Brain microvascular endothelial cell (primary cell): ENCODE results near the gene IDUA.
A peak's percentile ranks its signal among the peaks of the same experiment; 100 is the strongest.

ENCODE experiments used
- DNase-seq: peaks from one replicate; pipeline ENCODE4 v3.0.0-alpha.2; 2020
- H3K27ac ChIP-seq: fragments of 250-450 bp; sonication (Bioruptor Pico); 2 replicates; pipeline ENCODE4 v1.5.1; 2020; ENCODE audit warnings: mild to moderate bottlenecking, moderate library complexity
- H3K27me3 ChIP-seq: fragments of 250-450 bp; sonication (Bioruptor Pico); replicated peaks from 2 replicates; pipeline ENCODE4 v1.5.1; 2020; ENCODE audit warnings: mild to moderate bottlenecking
- H3K36me3 ChIP-seq: fragments of 250-450 bp; sonication (Bioruptor Pico); replicated peaks from 2 replicates; pipeline ENCODE4 v1.5.1; 2020; ENCODE audit warnings: mild to moderate bottlenecking
- H3K4me3 ChIP-seq: 2 replicates; pipeline ENCODE4 v1.5.1; 2011; ENCODE audit warnings: low read depth, mild to moderate bottlenecking, control low read depth, low read length, moderate library complexity
- in situ Hi-C: cut with HindIII; loops from 2 replicates; pipeline ENCODE4 v1.10.0; 2017; ENCODE audit warnings: low sequenced_read_pairs, low pct_ligation_motif_present
- TF ChIP-seq, protein P1 (sequence below): IDR thresholded peaks from 2 replicates; pipeline ENCODE4 v1.5.1; 2011; ENCODE audit warnings: low read depth, mild to moderate bottlenecking, moderate library complexity, low read length, control low read depth, inconsistent platforms; ENCODE audit errors: missing control alignments

IDUA gene

DNA sequence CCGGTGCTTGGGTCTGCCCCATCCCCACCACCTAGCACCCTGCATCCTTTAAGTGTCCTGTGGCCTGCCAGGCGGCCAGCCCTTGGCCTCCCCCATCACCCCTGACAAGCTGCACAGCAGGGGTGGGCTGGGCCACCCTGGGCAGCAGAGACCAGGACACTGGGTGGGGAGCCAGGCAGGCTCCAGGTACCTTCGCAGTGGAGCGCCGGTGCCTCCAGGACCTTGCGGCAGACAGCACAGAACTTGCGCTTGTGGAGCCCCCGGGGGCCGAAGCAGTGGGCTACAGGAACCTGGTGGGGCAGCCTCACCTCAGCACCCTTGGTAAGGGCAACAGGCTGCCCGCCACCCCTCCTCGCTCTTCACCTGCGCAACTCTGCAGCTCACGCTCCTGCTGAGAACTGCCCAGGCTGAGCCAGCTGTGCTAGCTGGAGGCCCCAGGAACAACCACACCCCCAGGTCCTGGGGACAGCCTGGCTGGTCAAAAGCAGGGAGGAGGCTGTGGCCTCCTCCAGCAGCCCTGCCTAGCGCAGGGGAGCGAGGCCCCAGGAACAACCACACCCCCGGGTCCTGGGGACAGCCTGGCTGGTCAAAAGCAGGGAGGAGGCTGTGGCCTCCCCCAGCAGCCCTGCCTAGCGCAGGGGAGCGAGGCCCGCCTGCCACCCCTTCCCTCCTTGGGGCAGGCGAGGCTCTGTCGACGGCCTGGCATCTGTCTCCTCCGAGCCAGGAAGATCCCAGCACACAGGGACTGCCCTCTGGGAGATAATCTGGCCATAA lies 18.0 kb upstream of the IDUA start:
- in situ Hi-C loops, result no loop called here
- TF ChIP-seq, protein P1, sequence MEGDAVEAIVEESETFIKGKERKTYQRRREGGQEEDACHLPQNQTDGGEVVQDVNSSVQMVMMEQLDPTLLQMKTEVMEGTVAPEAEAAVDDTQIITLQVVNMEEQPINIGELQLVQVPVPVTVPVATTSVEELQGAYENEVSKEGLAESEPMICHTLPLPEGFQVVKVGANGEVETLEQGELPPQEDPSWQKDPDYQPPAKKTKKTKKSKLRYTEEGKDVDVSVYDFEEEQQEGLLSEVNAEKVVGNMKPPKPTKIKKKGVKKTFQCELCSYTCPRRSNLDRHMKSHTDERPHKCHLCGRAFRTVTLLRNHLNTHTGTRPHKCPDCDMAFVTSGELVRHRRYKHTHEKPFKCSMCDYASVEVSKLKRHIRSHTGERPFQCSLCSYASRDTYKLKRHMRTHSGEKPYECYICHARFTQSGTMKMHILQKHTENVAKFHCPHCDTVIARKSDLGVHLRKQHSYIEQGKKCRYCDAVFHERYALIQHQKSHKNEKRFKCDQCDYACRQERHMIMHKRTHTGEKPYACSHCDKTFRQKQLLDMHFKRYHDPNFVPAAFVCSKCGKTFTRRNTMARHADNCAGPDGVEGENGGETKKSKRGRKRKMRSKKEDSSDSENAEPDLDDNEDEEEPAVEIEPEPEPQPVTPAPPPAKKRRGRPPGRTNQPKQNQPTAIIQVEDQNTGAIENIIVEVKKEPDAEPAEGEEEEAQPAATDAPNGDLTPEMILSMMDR, result no peak
- Histone ChIP-seq H3K27ac (no peak overlapping the region), H3K4me3 (no peak overlapping the region), H3K36me3 (peaks cover 9% of the 10 kb centered on the region), H3K27me3 (no peaks in the 10 kb centered on the region)
- no peak for DNase-seq

DNA sequence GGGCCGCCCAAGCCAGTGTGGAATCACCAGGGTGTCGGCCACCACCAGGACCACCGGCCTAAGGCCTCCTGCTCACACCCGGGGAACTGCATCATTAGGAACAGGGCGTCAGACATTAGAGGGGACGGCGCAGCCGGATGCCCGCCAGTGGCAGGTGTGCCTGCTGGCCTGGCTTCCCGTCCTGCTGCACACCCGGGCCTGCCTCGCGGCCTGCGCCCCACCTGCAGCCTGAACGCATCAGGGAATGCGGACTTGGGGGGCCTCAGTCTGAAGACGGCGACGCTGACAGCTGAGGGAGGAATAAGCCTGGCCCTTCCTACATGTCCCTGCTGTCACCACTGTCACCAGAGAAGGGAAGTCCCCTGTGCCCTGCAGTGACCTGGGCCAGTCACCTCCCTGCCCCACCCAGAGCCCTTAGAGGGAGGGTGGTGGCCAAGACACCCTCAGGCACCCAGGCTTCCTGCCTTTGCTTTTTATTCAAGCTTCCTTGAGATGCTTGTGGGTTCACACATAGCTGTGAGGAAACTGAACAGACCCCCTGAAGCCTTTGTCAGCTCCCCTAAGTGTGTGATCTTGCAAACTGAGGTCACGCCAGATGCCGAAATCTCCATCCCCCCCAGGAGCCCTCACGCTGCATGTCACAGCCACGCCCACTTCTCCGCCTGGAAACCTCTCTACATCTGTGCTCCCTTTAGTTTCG lies 16.6 kb upstream of the IDUA start:
- no peak overlapping the region for H3K4me3 ChIP-seq

DNA sequence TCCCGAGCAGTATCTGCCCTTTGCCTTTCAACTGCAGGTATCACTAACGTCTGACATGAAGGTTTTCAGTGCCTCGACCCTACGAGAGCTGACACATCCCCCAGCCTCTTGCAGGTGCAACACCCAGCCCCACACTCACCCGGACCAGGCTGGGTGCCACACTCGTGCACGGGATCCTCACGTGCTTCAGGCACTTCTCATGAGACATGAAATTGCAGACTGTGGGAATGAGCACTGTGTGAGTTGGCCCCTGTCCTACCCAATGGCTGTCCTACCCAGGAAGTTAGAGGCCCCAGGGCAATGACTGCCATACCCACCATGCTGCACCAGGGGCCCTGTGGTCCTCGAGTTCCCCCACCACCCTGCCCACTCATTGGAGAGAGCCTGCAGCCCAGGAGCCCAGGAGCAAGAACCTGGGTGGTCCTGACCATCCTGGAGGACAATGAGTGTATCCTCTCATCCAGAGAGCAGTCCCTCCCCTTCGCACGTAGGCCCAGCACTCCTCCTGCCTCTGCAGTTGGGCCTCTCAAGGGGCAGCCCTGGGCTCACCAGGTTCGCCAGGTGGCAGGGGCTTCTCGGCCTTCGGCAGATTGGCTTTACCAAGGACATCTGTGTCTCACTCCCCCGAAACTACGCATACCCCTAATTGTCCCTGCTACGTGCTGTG lies 15.9 kb upstream of the IDUA start:
- no peak overlapping the region for H3K4me3 ChIP-seq
- TF ChIP-seq, protein P1, result no peak
- H3K36me3 ChIP-seq, result peaks cover 7% of the 10 kb centered on the region

More for the DNA sequence above, 16.6 kb upstream of the IDUA start:
- H3K27me3 ChIP-seq, result no peaks in the 10 kb centered on the region
- H3K36me3 ChIP-seq, result peaks cover 9% of the 10 kb centered on the region
- DNase-seq, result no peak
- in situ Hi-C loops, result no loop called here
- TF ChIP-seq, protein P1, result no peak
- no peak overlapping the region for H3K27ac ChIP-seq

DNA sequence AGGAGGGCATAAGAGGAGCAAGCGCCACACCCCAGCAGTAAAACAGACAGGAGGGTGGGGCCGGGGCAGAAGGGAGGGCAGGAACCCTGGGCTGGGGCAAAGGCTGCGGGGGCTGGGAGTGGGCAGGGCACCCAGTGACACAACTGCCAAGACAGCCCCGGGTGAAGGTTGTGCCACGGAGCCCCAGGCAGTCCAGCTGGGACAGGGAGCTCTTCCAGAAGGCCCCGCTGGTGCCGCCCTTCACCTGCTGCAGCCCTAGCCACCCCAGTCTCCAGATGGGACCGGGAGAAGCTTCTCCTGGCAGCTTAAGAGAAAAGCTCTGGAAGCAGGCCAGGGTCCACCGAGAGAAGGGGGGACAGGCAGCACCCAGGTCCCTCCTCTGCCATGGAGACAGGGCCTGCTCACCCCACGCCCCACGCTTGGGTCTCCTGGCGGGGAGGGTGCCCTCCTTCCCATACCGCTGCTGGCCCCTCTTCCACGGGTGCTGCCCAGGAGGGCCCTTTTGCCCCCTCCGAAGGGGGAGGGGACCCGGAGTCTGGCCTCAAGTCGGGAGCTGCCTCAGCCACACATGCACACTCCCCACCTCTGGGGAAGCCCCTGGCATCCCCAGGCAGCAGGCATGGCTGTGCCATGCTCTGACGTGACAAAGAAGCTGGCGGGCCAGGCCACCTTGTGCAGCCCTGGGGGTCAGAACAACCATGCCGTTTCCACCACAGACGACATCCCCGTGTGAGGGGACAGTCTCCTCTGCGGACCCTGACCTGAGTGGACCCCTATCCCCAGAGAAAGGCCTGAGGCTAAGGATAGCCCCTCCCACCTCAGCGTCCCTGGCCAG lies 15.0 kb upstream of the IDUA start:
- in situ Hi-C loops, result no loop called here
- H3K4me3 ChIP-seq, result peak overlapping the region; percentile 64
- TF ChIP-seq, protein P1, result no peak
- DNase-seq, result no peak
- no peaks in the 10 kb centered on the region for H3K27me3 ChIP-seq
- H3K36me3 ChIP-seq, result no peaks in the 10 kb centered on the region
- no peak overlapping the region for H3K27ac ChIP-seq

More for the DNA sequence above, 15.9 kb upstream of the IDUA start:
- Histone ChIP-seq H3K27ac (no peak overlapping the region), H3K27me3 (no peaks in the 10 kb centered on the region)
- DNase-seq, result no peak
- in situ Hi-C loops, result no loop called here

DNA sequence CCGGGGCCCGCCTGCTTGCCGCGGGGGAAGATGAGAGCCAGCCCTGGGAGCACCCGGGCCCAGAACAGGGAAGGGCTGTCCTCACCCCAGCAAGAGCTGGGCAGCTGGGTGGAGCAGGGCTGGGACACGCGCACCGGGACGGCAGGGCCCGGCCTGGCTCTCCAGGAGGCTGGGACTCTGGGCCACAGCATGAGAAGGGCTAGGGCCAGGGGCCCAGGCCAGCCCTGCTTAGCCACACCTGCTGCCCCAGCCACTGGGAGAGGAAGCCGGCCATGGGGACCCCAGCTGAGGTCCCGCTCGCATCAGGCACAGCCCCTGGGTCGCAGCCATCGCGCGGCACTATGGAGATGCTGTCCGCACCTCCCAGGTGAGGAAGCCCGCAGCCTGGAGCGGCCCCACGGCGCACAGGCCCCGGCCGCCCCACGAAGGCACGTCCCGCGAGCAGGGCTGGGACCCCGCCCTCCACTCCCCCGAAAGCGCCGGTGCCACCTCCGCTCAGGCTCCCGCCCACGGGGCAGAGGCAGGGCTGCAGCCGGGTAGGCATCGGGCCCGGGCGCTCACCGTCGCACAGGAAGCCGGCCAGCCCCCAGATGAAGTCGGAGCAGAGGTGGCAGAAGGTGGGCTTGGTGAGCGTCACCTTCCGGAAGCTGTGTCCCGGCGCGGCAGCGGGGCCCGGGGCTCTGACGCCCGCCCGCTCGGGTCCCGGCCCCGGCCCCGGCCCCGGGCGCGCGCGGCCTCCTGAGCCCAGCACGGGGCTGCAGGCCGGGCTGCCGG lies 14.0 kb upstream of the IDUA start:
- H3K27me3 ChIP-seq, result no peaks in the 10 kb centered on the region
- TF ChIP-seq, protein P1, result no peak
- DNase-seq, result no peak
- in situ Hi-C loops, result no loop called here
- peak overlapping the region; percentile 64 for H3K4me3 ChIP-seq
- no peak overlapping the region for H3K27ac ChIP-seq
- no peaks in the 10 kb centered on the region for H3K36me3 ChIP-seq
